Activated CD8-positive, alpha-beta memory T cell treated with anti-CD3 and anti-CD28 coated beads for 1 hour (primary cell): ENCODE data around the gene MYO1D.
"Not testable (repeated sequence)": the region's sequence is repeated elsewhere in the genome, so short reads cannot be mapped to it uniquely, and the experiment has no call there.

Experiments used
- DNase-seq, 2 donors: peaks; one replicate each; pipeline ENCODE4 v3.0.0-alpha.2; 2020; ENCODE audit warnings: low read depth in 1 of 2; ENCODE audit errors: extremely low read depth in 1 of 2

MYO1D gene

DNA sequence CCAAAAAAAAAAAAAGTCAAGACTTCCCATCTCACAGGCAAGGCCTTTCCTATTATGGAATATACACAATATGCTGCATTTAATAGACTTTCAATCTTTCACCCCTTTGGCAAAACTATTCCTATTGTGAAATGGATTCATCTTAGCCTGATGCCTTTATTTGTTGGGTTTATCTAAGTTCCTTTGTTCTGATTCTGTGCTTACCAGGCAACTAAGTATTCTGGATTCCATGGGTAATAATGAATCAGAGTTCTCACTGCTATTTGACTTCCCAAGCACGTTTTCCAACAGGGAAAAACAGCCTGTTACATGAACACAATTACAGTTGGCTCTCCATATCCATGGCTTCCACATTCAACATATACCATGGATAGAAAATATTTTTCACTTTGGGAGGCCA lies 135.5 kb downstream of the MYO1D start:
- no peak for DNase-seq

- DNase-seq: no peak
Measured at GRCh38 chr17:32739722-32740121, 137.2 kb downstream of the MYO1D start.

DNA sequence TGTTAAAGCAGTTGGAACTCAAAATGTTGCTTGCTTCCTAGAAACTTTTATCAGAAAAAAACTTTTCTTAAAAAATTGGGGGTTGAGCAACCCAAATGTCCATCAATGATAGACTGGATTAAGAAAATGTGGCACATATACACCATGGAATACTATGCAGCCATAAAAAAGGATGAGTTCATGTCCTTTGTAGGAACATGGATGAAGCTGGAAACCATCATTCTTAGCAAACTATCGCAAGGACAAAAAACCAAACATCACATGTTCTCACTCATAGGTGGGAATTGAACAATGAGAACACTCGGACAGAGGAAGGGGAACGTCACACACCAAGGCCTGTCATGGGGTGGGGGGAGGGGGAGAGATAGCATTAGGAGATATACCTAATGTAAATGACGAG lies 137.8 kb downstream of the MYO1D start:
- not testable (repeated sequence) for DNase-seq

- no peak for DNase-seq
Measured at GRCh38 chr17:32733401-32733800, 143.5 kb downstream of the MYO1D start.

DNA sequence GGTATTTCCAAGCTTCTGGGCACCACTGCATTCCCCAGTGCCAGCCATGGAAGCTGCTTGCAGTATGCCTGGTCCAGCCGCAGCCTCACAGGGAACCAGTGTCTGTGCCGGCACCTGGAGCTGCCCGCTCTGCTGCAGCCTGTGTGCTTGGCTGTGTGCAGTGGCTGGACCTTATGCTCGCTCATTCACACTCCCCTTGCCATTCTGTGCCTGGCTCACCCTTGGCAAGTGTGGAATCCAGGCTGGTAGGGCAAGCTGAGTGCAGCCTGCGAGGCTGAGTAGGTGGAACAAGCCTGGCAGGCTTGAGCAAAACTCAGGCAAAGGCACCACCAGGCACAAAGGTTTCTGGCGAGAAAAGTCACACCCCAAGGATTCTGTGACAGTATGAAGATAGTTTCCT lies 144.0 kb downstream of the MYO1D start:
- DNase-seq: no peak

- DNase-seq: no peak
Measured at GRCh38 chr17:32732296-32732642, 144.7 kb downstream of the MYO1D start.

- no peak for DNase-seq
Measured at GRCh38 chr17:32731556-32732295, 145.2 kb downstream of the MYO1D start.

- no peak for DNase-seq
Measured at GRCh38 chr17:32727681-32728080, 149.2 kb downstream of the MYO1D start.

DNA sequence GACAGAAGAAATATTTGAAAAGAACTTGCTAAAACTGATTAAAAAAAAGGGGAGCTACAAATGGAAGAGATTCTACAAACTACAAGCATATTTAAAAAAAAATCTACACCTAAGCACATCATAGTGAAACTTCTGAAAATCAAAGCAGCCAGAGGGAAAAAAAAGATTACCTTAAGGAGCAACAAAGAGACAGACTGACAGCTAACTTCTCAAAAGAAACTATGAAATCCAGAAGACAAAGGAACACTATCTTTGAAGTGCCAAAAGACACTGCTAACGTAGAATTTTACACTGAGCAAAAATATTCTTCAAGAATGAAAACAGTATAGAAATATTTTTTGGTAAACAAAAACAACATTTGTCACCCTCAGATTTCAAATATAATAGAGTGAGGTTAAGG lies 151.2 kb downstream of the MYO1D start:
- DNase-seq: no peak

- DNase-seq: no peak
Measured at GRCh38 chr17:32723310-32723955, 153.5 kb downstream of the MYO1D start.

DNA sequence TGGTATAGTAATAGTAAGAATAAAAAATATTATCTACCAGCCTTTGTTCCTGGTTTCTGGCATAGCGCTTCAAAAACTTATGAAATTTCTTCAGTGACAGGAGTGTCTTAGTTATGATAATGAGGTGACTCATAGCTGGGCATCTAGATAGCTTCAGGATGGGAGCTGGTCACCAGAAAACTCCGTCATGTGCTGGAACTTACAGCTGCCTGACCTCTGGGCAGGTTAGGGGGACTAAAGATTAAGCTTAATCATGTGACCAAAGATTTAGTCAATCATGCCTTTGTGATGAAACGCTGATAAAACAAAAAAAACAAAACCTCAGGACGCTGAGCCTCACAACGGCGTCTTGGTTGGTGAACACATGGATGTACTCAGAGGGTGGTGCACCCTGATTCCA lies 154.2 kb downstream of the MYO1D start:
- DNase-seq: no peak

- no peak for DNase-seq
Measured at GRCh38 chr17:32720671-32721070, 156.3 kb downstream of the MYO1D start.

DNA sequence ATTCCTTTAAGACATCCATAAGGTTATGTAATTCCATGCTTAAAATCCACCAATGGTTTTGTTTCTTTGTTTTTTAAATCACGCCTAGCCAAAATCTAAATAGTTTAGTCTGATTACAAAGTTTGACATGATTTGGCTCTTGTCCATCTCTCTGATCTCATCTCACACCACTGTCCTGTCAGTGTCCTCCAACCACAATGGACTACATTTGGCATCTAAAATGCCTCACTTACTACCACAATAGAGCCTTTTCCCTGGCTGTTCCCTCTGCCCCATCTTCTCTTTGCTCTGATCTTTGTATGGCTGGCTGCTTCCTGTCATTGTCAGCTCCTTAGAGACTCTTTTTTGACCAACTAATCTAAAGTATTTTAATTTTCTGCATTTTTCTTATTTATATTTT lies 157.2 kb downstream of the MYO1D start:
- no peak for DNase-seq

- not testable (repeated sequence) for DNase-seq
Measured at GRCh38 chr17:32714922-32715321, 162.0 kb downstream of the MYO1D start.

DNA sequence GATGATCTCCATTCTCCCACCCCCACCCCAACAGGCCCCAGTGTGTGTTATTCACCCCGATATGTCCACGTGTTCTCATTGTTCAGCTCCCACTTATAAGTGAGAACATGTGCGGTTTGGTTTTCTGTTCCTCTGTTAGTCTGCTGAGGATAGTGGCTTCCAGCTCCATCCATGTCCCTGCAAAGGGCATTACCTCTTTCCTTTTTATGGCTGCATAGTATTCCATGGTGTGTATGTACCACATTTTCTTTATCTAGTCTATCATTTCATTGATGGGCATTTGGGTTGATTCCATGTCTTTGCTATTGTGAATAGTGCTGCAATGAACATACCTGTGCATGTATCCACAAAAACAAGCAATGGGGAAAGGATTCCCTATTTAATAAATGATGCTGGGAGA lies 162.7 kb downstream of the MYO1D start:
- not testable (repeated sequence) for DNase-seq

DNA sequence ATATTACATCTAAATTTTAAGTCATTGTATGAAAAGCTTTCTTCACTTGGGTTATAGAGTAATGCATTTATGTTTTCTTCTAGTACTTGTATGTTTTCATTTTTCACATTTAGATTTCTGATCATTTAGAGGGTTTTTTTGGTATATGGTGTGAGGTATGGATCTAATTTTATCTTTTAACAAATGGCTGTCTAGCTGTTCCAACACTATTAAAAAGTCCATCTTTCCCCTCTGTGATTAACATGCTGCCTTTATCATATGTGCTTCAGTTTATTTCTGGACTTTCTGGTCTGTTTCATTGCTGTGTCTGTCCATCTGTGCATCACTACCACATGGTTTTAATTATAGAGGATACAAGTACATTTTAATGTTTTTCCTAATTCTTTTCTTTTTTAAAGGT lies 163.8 kb downstream of the MYO1D start:
- no peak for DNase-seq

DNA sequence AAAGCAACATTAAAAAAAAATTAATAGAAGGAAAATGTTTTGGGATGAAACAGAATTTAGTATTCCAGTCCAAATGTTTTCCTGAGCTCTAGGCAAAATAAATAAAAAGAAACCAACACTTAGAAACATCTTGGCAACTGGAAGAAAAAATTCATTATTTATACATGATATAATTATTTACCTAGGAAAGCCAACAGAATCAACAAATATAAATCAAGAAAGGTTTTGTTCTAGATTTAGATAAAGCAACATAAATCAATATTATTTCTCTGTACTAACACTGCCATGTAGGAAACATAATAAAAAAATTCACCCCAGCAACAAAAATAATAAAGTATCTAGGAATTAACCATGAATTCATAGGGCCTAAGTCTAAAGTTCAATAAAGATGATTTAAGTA lies 167.4 kb downstream of the MYO1D start:
- DNase-seq: no peak

DNA sequence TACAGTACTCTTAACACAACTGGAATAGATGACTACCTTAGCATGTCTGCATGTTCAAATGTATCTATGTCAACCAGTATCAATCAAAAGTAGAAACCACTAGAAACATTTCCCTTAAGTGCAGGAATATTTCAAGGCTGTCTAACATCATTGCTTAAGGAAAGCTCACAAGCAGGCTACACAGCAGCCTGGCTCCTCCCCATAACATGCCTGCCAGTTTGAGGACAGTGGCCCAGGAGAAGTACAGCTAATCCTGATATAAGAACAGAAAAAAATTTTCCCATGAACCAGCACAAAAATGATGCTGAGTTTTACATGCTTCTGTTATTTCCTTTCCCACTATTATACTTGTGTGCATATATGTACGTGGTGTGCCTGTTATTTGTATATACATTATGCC lies 175.1 kb downstream of the MYO1D start:
- DNase-seq: no peak

- DNase-seq: no peak
Measured at GRCh38 chr17:32699247-32699646, 177.7 kb downstream of the MYO1D start.

DNA sequence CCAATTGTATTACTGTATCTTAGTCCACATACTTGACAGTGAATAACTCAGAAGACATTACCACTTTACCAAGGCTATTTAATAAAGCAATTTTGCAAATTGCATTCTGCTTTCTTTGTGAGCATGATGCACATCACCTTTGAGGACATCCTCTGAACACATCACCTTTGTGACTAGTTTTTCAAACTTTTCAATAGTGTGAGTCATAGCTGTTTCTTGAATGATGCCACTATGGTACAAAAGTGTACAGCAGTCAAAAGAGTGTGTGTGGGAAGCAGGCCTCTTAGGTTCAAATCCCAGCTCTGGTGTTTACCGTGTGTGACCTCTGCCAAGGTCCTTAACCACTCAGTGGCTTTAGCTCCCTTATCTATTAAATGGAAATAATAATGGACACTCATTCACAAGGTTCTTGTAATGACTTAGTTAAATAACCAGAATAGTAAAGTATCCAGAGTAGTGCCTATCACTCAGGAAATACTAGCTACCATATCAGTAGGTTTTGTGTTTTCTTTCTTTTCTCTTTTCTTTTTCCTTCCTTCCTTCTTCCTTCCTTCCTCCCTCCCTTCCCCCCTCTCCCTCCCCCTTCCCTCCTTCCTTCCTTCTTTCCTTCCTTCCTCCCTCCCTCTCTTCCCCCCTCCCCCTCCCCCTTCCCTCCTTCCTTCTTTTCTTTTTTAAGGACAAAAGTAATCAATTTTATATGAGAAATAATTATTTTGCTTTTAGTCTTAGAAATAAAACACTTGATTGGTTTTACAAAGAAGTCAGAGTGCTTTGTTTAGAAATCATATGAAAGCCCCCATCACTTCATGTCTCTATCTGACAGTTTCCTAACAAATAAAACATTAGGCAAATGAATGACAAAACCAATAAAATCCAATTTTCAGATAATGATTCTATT lies 178.9 kb downstream of the MYO1D start:
- DNase-seq: no peak

GRCh38 chr17:32696426-32696825 lies 180.5 kb downstream of the MYO1D start:
- DNase-seq: no peak

DNA sequence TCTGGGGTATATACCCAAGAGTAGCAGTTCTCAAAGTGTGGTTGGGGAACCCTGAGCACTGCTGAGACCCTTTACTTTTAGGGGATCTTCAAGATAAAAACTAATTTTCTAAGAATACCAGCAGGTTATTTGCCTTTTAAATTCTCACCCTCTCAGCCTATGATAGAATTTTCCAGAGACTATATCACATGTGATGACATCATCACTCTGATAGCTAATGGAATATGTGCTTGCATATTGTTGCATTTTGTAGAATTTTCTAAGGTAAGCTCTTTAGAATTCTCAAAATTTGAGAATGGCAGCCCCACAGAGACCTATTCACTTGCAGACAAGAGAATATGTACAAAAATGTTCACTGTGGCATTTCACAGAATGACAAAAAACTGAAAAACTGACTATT lies 181.1 kb downstream of the MYO1D start:
- no peak for DNase-seq
